HEK293 (cell line): ENCODE measurements around the gene SEPTIN2.

Experiments
- CTCF ChIA-PET: fragments of 350-600 bp; formaldehyde crosslinking; extraction: SDS; loops from one replicate; lab custom pipeline; 2021; ENCODE audit warnings: antibody characterized with exemption; lab: Yijun Ruan, JAX
- POLR2A ChIA-PET: fragments of 300-600 bp; formaldehyde crosslinking; extraction: SDS; loops from one replicate; lab custom pipeline; 2020; ENCODE audit warnings: antibody characterized with exemption, inconsistent platforms; lab: Yijun Ruan, JAX
- H3K27ac ChIP-seq: fragments of 200-500 bp; sonication (Bioruptor generic); 2 replicates; pipeline ENCODE4 v1.5.1; 2014; ENCODE audit warnings: low read depth, low read length, control low read depth, inconsistent platforms; ENCODE audit errors: extremely low read depth
- H3K36me3 ChIP-seq, 2 experiments: fragments of 200-500 bp in 1 of 2; sonication (Bioruptor generic) in 1 of 2; 1 replicate in 1 of 2; 2 replicates in 1 of 2; pipeline ENCODE4 v1.5.1; 2014 to 2017; ENCODE audit warnings: inconsistent platforms in 2 of 2, low read length in 2 of 2; ENCODE audit not compliant: control insufficient read depth in 2 of 2, insufficient read depth in 1 of 2
- H3K4me1 ChIP-seq: fragments of 200-500 bp; sonication (Bioruptor generic); 2 replicates; pipeline ENCODE4 v1.5.1; 2014; ENCODE audit warnings: mild to moderate bottlenecking, low read length, inconsistent platforms; ENCODE audit not compliant: control insufficient read depth, insufficient read depth
- H3K4me3 ChIP-seq: 2 replicates; pipeline ENCODE4 v1.5.1; 2011; ENCODE audit warnings: low read depth, mild to moderate bottlenecking, control low read depth, low read length, moderate library complexity
- H3K9me3 ChIP-seq: fragments of 200-500 bp; sonication (Bioruptor generic); 2 replicates; pipeline ENCODE4 v1.5.1; 2014; ENCODE audit warnings: low read depth, low read length, inconsistent platforms; ENCODE audit not compliant: control insufficient read depth, insufficient read depth
- CTCF ChIP-seq: fragments of 450-650 bp; formaldehyde crosslinking; IDR thresholded peaks from 2 replicates; pipeline ENCODE4 v1.5.1; 2016; ENCODE audit warnings: missing biosample characterization, missing genetic modification characterization
- HOXC10 ChIP-seq: sonication (generic); formaldehyde crosslinking; IDR thresholded peaks from 2 replicates; pipeline ENCODE4 v1.8.1; 2023; ENCODE audit warnings: mild to moderate bottlenecking, missing genetic modification reagents
- SCRT1 ChIP-seq: fragments of 450-650 bp; formaldehyde crosslinking; IDR thresholded peaks from 2 replicates; pipeline ENCODE4 v1.5.1; 2016; ENCODE audit warnings: missing biosample characterization, missing genetic modification characterization, borderline replicate concordance
- SCRT2 ChIP-seq: fragments of 450-650 bp; formaldehyde crosslinking; IDR thresholded peaks from 2 replicates; pipeline ENCODE4 v1.5.1; 2016; ENCODE audit warnings: missing biosample characterization, missing genetic modification characterization
- SETDB1 ChIP-seq: IDR thresholded peaks from one replicate; pipeline ENCODE4 v1.6.1; 2017; ENCODE audit warnings: mild to moderate bottlenecking, low read length, moderate library complexity, mixed read lengths; ENCODE audit not compliant: insufficient read length
- ZBTB17 ChIP-seq: fragments of 450-650 bp; formaldehyde crosslinking; IDR thresholded peaks from 2 replicates; pipeline ENCODE4 v1.5.1; 2016; ENCODE audit warnings: missing biosample characterization, missing genetic modification characterization
- ZBTB20 ChIP-seq: fragments of 450-650 bp; formaldehyde crosslinking; IDR thresholded peaks from 2 replicates; pipeline ENCODE4 v1.5.1; 2016; ENCODE audit warnings: missing biosample characterization, missing genetic modification characterization
- ZFP37 ChIP-seq: fragments of 450-650 bp; formaldehyde crosslinking; IDR thresholded peaks from 2 replicates; pipeline ENCODE4 v1.5.1; 2016; ENCODE audit warnings: missing biosample characterization, missing genetic modification characterization
- ZIC2 ChIP-seq: fragments of 450-650 bp; formaldehyde crosslinking; IDR thresholded peaks from 2 replicates; pipeline ENCODE4 v1.5.1; 2016; ENCODE audit warnings: missing biosample characterization, missing genetic modification characterization
- ZNF2 ChIP-seq: fragments of 450-650 bp; formaldehyde crosslinking; IDR thresholded peaks from 2 replicates; pipeline ENCODE4 v1.5.1; 2016; ENCODE audit warnings: missing biosample characterization, missing genetic modification characterization
- ZNF335 ChIP-seq: fragments of 450-650 bp; formaldehyde crosslinking; conservative IDR thresholded peaks from 2 replicates; pipeline ENCODE4 v1.5.1; 2016; ENCODE audit warnings: missing biosample characterization, missing genetic modification characterization
- ZNF394 ChIP-seq: fragments of 450-650 bp; formaldehyde crosslinking; IDR thresholded peaks from 2 replicates; pipeline ENCODE4 v1.5.1; 2016; ENCODE audit warnings: missing biosample characterization, missing genetic modification characterization, mild to moderate bottlenecking, moderate library complexity, borderline replicate concordance
- ZNF518A ChIP-seq: fragments of 450-650 bp; formaldehyde crosslinking; conservative IDR thresholded peaks from 2 replicates; pipeline ENCODE4 v1.5.1; 2016; ENCODE audit warnings: low read depth, missing biosample characterization, missing genetic modification characterization
- ZNF548 ChIP-seq: fragments of 450-650 bp; formaldehyde crosslinking; IDR thresholded peaks from 2 replicates; pipeline ENCODE4 v1.5.1; 2016; ENCODE audit warnings: missing biosample characterization, missing genetic modification characterization
- ZNF571 ChIP-seq: fragments of 450-650 bp; formaldehyde crosslinking; IDR thresholded peaks from 2 replicates; pipeline ENCODE4 v1.5.0; 2017; ENCODE audit warnings: missing biosample characterization, missing genetic modification characterization
- ZNF600 ChIP-seq: fragments of 450-650 bp; formaldehyde crosslinking; IDR thresholded peaks from 2 replicates; pipeline ENCODE4 v1.5.1; 2016; ENCODE audit warnings: missing biosample characterization, missing genetic modification characterization
- ZSCAN23 ChIP-seq: fragments of 450-650 bp; formaldehyde crosslinking; IDR thresholded peaks from 2 replicates; pipeline ENCODE4 v1.5.1; 2016; ENCODE audit warnings: missing biosample characterization, missing genetic modification characterization
- TF ChIP-seq, protein P1 (sequence below): fragments of 450-650 bp; formaldehyde crosslinking; IDR thresholded peaks from 2 replicates; pipeline ENCODE4 v1.5.1; 2016; ENCODE audit warnings: missing biosample characterization, missing genetic modification characterization
- TF ChIP-seq, protein P2 (sequence below): fragments of 450-650 bp; formaldehyde crosslinking; IDR thresholded peaks from 2 replicates; pipeline ENCODE4 v1.5.1; 2016; ENCODE audit warnings: missing biosample characterization, missing genetic modification characterization, low read depth

Gene SEPTIN2

DNA sequence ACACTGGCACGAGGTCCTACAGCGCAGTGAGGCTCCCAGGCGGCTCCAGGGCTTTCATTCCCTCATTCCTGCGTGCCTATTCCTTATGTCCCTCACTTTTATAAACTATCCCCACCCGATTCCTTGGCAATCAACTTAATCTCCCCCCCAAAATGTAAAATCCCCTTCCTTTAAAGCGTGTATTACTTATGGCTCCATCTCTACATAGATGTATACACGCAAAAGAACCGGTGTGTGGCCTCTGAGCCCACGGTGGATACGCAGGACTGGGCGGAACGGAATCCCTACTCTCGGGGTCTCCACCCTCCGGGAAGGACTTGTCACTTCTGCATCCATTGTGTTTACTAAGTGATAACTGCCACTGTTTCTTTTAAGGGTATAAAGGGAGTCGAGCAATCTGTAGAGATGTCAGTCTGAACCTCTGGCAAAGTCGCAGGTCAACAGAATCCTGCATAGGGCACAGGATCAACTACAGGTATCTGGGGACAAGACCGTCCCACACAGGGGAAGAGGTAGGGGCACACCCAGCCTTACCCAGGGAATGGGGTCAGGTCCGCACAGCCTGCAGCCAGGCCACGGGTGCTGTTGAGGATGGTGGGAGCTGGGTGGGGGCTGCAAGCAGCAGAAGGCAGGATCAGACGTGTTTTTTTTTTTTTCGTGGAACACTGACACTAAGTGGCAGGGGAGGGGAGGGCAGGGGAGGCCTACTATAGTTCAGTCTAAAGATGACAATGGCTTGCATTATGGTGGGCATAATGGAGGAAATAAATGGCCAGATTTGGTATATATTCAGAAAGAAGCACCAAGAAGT lies 42.3 kb upstream of the SEPTIN2 start:
- Histone ChIP-seq H3K36me3 (peaks cover 0 to 18% of the 10 kb centered on the region in 2 experiments; a peak in 1 of 3 replicates), H3K27ac (no peak overlapping the region; the same call in none of the 2 replicates), H3K4me1 (peaks cover 6% of the 10 kb centered on the region), H3K4me3 (peak overlapping the region; percentile 80), H3K9me3 (no peaks in the 10 kb centered on the region)
- TF ChIP-seq SETDB1: no peak
- TF ChIP-seq ZNF335: 0 out of 2 replicates have a peak, but pooled peaks have one; percentile 6
- peak; percentile 44; the same call in 1 of the 2 replicates for TF ChIP-seq CTCF
- TF ChIP-seq ZBTB20 (tag by site-specific recombination): peak; percentile 16; the same call in 1 of the 2 replicates
- TF ChIP-seq, protein P1, sequence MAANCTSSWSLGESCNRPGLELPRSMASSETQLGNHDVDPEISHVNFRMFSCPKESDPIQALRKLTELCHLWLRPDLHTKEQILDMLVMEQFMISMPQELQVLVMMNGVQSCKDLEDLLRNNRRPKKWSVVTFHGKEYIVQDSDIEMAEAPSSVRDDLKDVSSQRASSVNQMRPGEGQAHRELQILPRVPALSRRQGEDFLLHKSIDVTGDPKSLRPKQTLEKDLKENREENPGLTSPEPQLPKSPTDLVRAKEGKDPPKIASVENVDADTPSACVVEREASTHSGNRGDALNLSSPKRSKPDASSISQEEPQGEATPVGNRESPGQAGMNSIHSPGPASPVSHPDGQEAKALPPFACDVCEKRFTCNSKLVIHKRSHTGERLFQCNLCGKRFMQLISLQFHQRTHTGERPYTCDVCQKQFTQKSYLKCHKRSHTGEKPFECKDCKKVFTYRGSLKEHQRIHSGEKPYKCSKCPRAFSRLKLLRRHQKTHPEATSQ (tag by site-specific recombination): no peak
- TF ChIP-seq ZNF548: no peak
- TF ChIP-seq ZSCAN23 (tag by site-specific recombination): no peak
- POLR2A ChIA-PET: no interaction called here
- CTCF ChIA-PET: interaction anchor here (0.7 kb wide), 1 partner anchor 433 kb away, joined by 3 read pairs; no protein-coding TSS in a partner anchor

GRCh38 chr2:241274127-241274526 lies 41.6 kb upstream of the SEPTIN2 start:
- Histone ChIP-seq H3K4me3 (no peak overlapping the region), H3K27ac (no peak overlapping the region; the same call in 1 of the 2 replicates), H3K9me3 (no peaks in the 10 kb centered on the region), H3K36me3 (peaks cover 0 to 11% of the 10 kb centered on the region in 2 experiments; a peak in 1 of 3 replicates), H3K4me1 (peaks cover 6% of the 10 kb centered on the region)
- POLR2A ChIA-PET: no interaction called here
- CTCF ChIA-PET: interaction anchor here (0.6 kb wide), 1 partner anchor 20 kb away, joined by 5 read pairs; no protein-coding TSS in a partner anchor
- no peak for TF ChIP-seq ZNF518A (tag by site-specific recombination)
- peak; percentile 45; the same call in 1 of the 2 replicates for TF ChIP-seq ZNF600 (tag by site-specific recombination)
- TF ChIP-seq ZBTB17: peak; percentile 41; the same call in 1 of the 2 replicates
- peak; percentile 74; the same call in 1 of the 2 replicates for TF ChIP-seq SCRT1 (tag by site-specific recombination)
- no peak for TF ChIP-seq HOXC10 (CRISPR knock-in tag)
- no peak for TF ChIP-seq ZNF571 (tag by site-specific recombination)
- TF ChIP-seq ZNF2 (tag by site-specific recombination): no peak
- TF ChIP-seq ZNF394 (tag by site-specific recombination): no peak
- TF ChIP-seq, protein P2, sequence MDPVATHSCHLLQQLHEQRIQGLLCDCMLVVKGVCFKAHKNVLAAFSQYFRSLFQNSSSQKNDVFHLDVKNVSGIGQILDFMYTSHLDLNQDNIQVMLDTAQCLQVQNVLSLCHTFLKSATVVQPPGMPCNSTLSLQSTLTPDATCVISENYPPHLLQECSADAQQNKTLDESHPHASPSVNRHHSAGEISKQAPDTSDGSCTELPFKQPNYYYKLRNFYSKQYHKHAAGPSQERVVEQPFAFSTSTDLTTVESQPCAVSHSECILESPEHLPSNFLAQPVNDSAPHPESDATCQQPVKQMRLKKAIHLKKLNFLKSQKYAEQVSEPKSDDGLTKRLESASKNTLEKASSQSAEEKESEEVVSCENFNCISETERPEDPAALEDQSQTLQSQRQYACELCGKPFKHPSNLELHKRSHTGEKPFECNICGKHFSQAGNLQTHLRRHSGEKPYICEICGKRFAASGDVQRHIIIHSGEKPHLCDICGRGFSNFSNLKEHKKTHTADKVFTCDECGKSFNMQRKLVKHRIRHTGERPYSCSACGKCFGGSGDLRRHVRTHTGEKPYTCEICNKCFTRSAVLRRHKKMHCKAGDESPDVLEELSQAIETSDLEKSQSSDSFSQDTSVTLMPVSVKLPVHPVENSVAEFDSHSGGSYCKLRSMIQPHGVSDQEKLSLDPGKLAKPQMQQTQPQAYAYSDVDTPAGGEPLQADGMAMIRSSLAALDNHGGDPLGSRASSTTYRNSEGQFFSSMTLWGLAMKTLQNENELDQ (tag by site-specific recombination): no peak
- peak; percentile 64 for TF ChIP-seq ZIC2 (tag by site-specific recombination)
- TF ChIP-seq SCRT2: peak; percentile 87
- no peak for TF ChIP-seq ZFP37 (tag by site-specific recombination)
